Sigmoid colon (tissue), 4 donors: Measurements from ENCODE around the gene NUF2.

Experiments used
- EP300 ChIP-seq, 4 donors: sonication (generic); formaldehyde crosslinking; IDR thresholded peaks; one replicate each; pipeline ENCODE4 v1.6.1; 2017; ENCODE audit warnings: antibody characterized with exemption in 4 of 4
- TF ChIP-seq, protein P1 (sequence below), 4 experiments: fragments of 450-650 bp in 3 of 4; fragments of 200-600 bp in 1 of 4; IDR thresholded peaks; one replicate each; pipeline ENCODE4 v1.5.1; 2016 to 2019; ENCODE audit warnings: antibody characterized with exemption in 4 of 4, mild to moderate bottlenecking in 3 of 4, moderate library complexity in 2 of 4

DNA sequence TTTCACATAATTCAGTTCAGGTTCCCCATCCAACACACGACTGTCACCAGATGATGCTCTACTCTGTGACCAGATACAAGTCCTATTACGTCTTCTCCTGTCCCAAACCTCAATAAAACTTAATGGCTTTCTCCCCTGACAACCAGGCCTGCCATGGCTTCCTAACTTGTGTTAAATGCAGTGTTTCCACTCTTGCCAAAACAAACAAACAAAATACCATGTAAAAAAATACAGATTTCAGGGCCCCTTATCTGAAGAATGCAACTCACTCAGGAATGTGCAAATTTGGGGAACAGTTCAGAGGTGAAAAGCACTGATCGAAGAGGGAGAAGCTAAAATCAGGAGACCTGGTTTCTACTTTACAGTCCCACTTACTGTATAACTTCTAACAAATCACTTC, 863 bp upstream of the NUF2 start:
- no peak for TF ChIP-seq EP300 (IDR thresholded peaks at IDR 0.05)
- TF ChIP-seq, protein P1, sequence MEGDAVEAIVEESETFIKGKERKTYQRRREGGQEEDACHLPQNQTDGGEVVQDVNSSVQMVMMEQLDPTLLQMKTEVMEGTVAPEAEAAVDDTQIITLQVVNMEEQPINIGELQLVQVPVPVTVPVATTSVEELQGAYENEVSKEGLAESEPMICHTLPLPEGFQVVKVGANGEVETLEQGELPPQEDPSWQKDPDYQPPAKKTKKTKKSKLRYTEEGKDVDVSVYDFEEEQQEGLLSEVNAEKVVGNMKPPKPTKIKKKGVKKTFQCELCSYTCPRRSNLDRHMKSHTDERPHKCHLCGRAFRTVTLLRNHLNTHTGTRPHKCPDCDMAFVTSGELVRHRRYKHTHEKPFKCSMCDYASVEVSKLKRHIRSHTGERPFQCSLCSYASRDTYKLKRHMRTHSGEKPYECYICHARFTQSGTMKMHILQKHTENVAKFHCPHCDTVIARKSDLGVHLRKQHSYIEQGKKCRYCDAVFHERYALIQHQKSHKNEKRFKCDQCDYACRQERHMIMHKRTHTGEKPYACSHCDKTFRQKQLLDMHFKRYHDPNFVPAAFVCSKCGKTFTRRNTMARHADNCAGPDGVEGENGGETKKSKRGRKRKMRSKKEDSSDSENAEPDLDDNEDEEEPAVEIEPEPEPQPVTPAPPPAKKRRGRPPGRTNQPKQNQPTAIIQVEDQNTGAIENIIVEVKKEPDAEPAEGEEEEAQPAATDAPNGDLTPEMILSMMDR (IDR thresholded peaks at IDR 0.05): no peak
